IPS-18a (cell line): Measurements from ENCODE around the gene TERB2.
"Not testable (repeated sequence)": the region's sequence is repeated elsewhere in the genome, so short reads cannot be mapped to it uniquely, and the experiment has no call there.

ENCODE experiments used
- H3K27ac ChIP-seq: one replicate; pipeline ENCODE4 v1.5.1; 2013; ENCODE audit warnings: low read length
- H3K27me3 ChIP-seq: one replicate; pipeline ENCODE4 v1.6.1; 2013; ENCODE audit warnings: mild to moderate bottlenecking, low read length; ENCODE audit not compliant: control insufficient read depth, insufficient read depth
- H3K36me3 ChIP-seq: one replicate; pipeline ENCODE4 v1.6.1; 2013; ENCODE audit warnings: low read depth, low read length; ENCODE audit not compliant: control insufficient read depth
- H3K4me1 ChIP-seq: one replicate; pipeline ENCODE4 v1.6.1; 2013; ENCODE audit warnings: low read depth, low read length; ENCODE audit not compliant: control insufficient read depth
- H3K4me3 ChIP-seq: one replicate; pipeline ENCODE4 v1.5.1; 2013; ENCODE audit warnings: low read length
- H3K9ac ChIP-seq: one replicate; pipeline ENCODE4 v1.6.1; 2013; ENCODE audit warnings: mild to moderate bottlenecking, low read length, moderate library complexity
- H3K9me3 ChIP-seq: one replicate; pipeline ENCODE4 v1.6.1; 2013; ENCODE audit warnings: low read depth, low read length; ENCODE audit not compliant: control insufficient read depth

Gene TERB2

GRCh38 chr15:44956388-44956787 lies at the start of gene TERB2:
TERB2 (plus strand) TSS chr15:44956687; CDS start chr15:44956719, 32 bp downstream.
- Histone ChIP-seq H3K9me3 (no peaks in the 10 kb centered on the region), H3K27me3 (no peaks in the 10 kb centered on the region), H3K9ac (no peak within 1 kb of the TSS), H3K27ac (no peak within 1 kb of the TSS), H3K4me3 (no peak within 1 kb of the TSS), H3K4me1 (peaks cover 3% of the 10 kb centered on the region), H3K36me3 (no peaks in the 10 kb centered on the region)

GRCh38 chr15:44909423-44909822 lies 47.1 kb upstream of the TERB2 start:
- H3K4me1 ChIP-seq: no peaks in the 10 kb centered on the region
- no peaks in the 10 kb centered on the region for H3K36me3 ChIP-seq
- H3K4me3 ChIP-seq: no peak overlapping the region
- no peaks in the 10 kb centered on the region for H3K9me3 ChIP-seq
- no peak overlapping the region for H3K27ac ChIP-seq
- no peak overlapping the region for H3K9ac ChIP-seq
- no peaks in the 10 kb centered on the region for H3K27me3 ChIP-seq

- H3K27ac ChIP-seq: no peak overlapping the region
These were observed 45.4 kb upstream of the TERB2 start for GRCh38 chr15:44910981-44911625.

GRCh38 chr15:44912186-44912585 lies 44.3 kb upstream of the TERB2 start:
- not testable (repeated sequence) for H3K27me3 ChIP-seq, H3K9me3 ChIP-seq, H3K36me3 ChIP-seq, H3K9ac ChIP-seq, H3K4me1 ChIP-seq, H3K4me3 ChIP-seq, H3K27ac ChIP-seq

More at GRCh38 chr15:44910981-44911625, 45.4 kb upstream of the TERB2 start:
- Histone ChIP-seq H3K36me3 (no peaks in the 10 kb centered on the region), H3K4me1 (no peaks in the 10 kb centered on the region), H3K27me3 (no peaks in the 10 kb centered on the region), H3K4me3 (no peak overlapping the region), H3K9me3 (no peaks in the 10 kb centered on the region), H3K9ac (no peak overlapping the region)

- H3K27ac ChIP-seq: not testable (repeated sequence)
These were observed 43.5 kb upstream of the TERB2 start for GRCh38 chr15:44912974-44913448.

GRCh38 chr15:44918136-44918535 lies 38.4 kb upstream of the TERB2 start:
- no peaks in the 10 kb centered on the region for H3K36me3 ChIP-seq
- no peaks in the 10 kb centered on the region for H3K9me3 ChIP-seq
- H3K4me1 ChIP-seq: no peaks in the 10 kb centered on the region
- H3K4me3 ChIP-seq: no peak overlapping the region
- H3K27me3 ChIP-seq: no peaks in the 10 kb centered on the region
- no peak overlapping the region for H3K27ac ChIP-seq
- H3K9ac ChIP-seq: no peak overlapping the region

More at GRCh38 chr15:44912974-44913448, 43.5 kb upstream of the TERB2 start:
- H3K9ac ChIP-seq, H3K4me3 ChIP-seq, H3K4me1 ChIP-seq, H3K36me3 ChIP-seq, H3K27me3 ChIP-seq, H3K9me3 ChIP-seq: not testable (repeated sequence)

- H3K9me3 ChIP-seq, H3K4me3 ChIP-seq, H3K4me1 ChIP-seq, H3K27ac ChIP-seq, H3K36me3 ChIP-seq, H3K9ac ChIP-seq, H3K27me3 ChIP-seq: not testable (repeated sequence)
These were observed 27.8 kb upstream of the TERB2 start for GRCh38 chr15:44928658-44929057.

GRCh38 chr15:44930283-44930682 lies 26.2 kb upstream of the TERB2 start:
- not testable (repeated sequence) for H3K9ac ChIP-seq, H3K36me3 ChIP-seq, H3K27ac ChIP-seq, H3K9me3 ChIP-seq, H3K4me1 ChIP-seq, H3K4me3 ChIP-seq, H3K27me3 ChIP-seq

GRCh38 chr15:44958302-44958701 lies 1.8 kb downstream of the TERB2 start:
- H3K27ac ChIP-seq, H3K36me3 ChIP-seq, H3K9ac ChIP-seq, H3K4me1 ChIP-seq, H3K27me3 ChIP-seq, H3K9me3 ChIP-seq, H3K4me3 ChIP-seq: not testable (repeated sequence)

GRCh38 chr15:44968475-44968874 lies 12.0 kb downstream of the TERB2 start:
- Histone ChIP-seq H3K9me3 (no peaks in the 10 kb centered on the region), H3K27me3 (no peaks in the 10 kb centered on the region), H3K4me1 (no peaks in the 10 kb centered on the region), H3K36me3 (no peaks in the 10 kb centered on the region), H3K27ac (no peak overlapping the region), H3K9ac (no peak overlapping the region), H3K4me3 (no peak overlapping the region)

GRCh38 chr15:44971036-44971435 lies 14.5 kb downstream of the TERB2 start:
- no peaks in the 10 kb centered on the region for H3K36me3 ChIP-seq
- H3K9me3 ChIP-seq: no peaks in the 10 kb centered on the region
- no peak overlapping the region for H3K27ac ChIP-seq
- H3K4me3 ChIP-seq: no peak overlapping the region
- H3K4me1 ChIP-seq: no peaks in the 10 kb centered on the region
- H3K27me3 ChIP-seq: no peaks in the 10 kb centered on the region
- no peak overlapping the region for H3K9ac ChIP-seq

- not testable (repeated sequence) for H3K4me3 ChIP-seq, H3K9me3 ChIP-seq, H3K4me1 ChIP-seq, H3K36me3 ChIP-seq, H3K27me3 ChIP-seq, H3K9ac ChIP-seq, H3K27ac ChIP-seq
These were observed 19.7 kb downstream of the TERB2 start for GRCh38 chr15:44976183-44976582.
